CD4-positive, alpha-beta T cell treated with Interferon gamma for 1 hour (primary cell): ENCODE results near the gene NELFB.
A peak's percentile ranks its signal among the peaks of the same experiment; 100 is the strongest.

Experiments
- DNase-seq: peaks from one replicate; pipeline ENCODE4 v3.0.0-alpha.2; 2020

The NELFB gene

DNA sequence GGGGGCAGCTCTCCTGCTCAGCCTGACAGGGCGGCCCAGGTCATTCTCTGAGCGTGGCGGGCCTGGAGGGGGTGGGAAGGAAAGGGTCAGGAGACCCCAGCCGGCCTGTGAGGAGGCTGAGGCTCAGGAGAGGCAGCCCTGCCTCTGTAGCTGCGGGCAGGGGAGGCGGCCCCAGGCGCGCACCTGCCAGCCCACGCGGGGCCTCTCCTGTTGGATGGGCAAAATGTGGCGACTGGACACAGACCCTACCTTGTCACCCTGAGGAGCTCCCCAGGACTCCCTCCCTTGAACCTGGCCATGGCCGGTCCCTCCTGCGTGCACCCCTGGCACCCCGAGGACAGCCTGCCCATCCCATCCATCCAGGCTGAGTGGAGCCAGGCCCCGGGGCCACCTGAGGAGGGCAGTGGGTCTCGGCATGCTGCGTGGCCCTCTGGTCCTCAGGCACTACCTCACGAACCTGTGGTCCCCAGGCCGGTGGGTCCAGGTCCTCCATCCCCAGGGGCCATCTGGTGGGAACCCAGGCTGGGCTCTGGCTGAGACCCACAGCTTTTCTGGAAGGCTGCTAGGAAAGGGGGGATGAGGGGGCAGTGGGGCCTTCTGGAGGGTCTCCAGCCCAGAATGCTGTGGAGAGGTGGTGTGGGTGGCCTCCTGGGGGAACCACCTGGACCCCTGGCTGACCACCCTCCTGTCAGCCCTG lies 62.0 kb downstream of the NELFB start:
- DNase-seq = no peak

GRCh38 chr9:137317718-137318511 lies 62.8 kb downstream of the NELFB start:
- no peak for DNase-seq

DNA sequence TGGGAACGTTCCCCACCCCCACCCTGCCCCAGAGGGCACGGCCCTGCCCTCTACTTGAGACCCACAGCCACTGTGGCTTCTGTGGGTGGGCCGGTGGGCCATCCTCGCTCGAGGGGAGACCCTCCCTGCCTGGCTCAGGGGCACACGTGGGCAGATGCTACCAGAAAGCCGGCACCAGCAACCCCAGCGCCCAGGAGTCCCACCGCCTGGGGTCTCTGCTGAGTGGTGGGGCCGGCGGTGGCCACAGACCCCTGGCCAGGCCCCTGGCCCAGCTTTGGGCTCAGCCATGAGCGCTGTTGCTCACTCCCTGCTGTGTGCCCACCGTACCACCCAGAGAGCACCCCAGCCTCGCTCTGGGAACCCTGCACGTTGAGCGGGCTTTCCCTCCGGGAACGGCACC lies 63.5 kb downstream of the NELFB start:
- no peak for DNase-seq

DNA sequence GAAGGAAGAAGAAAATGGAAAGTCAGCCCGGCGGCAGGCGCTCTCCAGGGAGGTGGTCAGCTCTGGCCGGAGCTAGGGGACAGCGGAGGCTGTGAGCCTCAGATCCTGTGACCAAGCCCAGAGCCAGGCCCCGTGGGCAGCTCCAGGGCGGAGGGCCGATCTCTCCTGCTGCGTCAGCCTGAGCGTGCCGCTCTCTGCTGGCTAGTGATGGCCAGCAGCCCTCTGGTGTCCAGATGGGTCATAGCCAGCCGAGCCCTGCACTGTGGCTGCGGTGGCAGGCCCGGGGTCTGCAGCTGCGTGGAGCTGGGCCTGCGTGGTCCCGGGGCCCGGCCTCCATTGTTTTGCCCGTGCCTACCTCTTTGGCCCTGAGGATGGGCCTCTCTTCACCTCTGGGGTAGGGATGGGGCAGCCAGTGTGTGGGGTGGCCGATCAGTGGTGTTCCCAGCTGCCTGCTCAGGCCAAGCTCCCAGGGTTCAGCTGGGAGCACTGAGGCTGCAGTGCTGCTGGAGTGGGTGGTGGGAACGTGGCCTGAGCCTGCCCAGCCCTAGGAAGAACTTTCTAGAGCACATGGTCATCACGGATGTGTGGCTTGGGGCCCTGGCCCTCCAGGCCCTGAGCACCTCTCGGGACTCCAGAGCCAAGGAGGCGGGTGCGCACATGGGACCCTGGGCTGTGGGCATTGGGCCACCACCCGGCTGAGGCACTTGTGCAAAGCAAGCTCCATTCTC lies 64.0 kb downstream of the NELFB start:
- DNase-seq = no peak

- no peak for DNase-seq
Measured at GRCh38 chr9:137319739-137320551, 64.8 kb downstream of the NELFB start.

DNA sequence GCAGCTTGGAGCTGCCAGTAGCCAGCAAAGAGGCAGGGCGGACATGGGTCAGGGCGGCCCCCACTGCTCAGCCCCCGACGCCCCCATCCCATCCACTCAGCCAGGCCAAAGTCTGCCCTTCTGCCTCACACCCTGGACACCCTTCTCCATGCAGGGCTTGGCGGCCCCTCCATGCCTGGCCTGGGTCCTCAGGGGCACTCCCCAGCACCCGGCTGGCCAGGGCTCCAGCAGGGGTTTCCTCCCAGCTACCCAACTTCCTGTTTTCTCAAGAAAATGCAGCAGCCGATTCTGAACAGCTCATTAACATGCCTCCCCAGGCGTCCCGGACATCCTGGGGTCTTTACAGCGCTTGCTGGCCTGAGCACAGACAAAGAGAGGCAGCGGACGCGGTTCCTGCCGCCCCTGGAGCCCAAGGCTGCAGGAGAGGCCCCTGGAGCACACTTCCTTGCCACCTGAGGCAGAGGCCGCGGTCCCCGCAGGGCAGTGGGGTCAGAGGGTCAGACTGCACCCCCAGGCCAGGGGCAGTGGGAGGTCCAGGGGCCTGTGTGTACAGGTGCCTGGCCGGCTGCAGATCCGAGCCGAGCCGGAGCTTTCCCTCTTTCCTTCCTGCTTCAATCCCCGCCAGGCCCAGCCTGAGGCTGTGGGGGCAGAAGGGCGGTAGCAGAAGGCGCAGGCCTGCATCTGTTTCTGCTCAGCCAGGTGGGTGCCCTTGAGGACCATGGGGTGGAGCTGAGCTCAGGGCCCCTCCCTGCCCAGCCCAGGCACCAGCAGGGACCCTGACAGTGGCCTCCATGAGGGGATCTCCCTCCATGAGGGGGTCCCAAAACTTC lies 65.6 kb downstream of the NELFB start:
- peak; percentile 30 for DNase-seq

DNA sequence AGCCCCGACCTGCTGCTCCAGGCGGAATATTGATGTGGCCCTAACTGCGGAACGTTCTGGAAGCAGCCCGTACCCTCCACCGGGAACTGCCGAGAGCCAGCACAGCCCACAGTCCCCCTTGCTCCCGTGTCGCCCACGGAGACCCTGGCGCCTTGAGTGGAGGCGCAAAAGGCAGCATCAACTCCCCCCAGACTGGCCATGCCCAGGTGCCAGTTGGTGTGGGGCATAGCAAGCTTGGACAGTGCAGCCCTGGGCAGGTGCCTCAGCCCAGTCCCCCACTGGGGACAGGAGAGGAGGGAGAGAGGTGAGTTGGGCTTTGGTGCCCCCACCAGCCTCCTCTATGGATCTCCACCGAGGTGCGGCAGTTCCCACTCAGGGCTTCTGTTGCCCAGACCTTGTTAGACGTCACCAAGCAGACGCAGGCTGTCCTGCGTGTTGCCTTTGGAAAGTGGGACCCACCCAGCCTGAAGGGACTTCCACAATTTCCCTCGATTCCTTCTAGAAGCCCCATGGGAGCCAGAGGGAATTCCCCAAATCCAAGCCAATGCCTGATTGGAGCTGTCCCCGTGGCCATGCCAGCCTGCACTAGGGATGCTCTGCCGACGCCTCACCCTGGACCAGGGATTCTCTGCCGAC lies 66.7 kb downstream of the NELFB start:
- no peak for DNase-seq
